HuH-7.5 (cell line): ENCODE results near the gene TNRC6A.
"Not testable (repeated sequence)": the region's sequence is repeated elsewhere in the genome, so short reads cannot be mapped to it uniquely, and the experiment has no call there.

Experiments
- DNase-seq: peaks from one replicate; pipeline ENCODE4 v3.0.0; 2011; ENCODE audit warnings: low spot score

The TNRC6A gene

DNA sequence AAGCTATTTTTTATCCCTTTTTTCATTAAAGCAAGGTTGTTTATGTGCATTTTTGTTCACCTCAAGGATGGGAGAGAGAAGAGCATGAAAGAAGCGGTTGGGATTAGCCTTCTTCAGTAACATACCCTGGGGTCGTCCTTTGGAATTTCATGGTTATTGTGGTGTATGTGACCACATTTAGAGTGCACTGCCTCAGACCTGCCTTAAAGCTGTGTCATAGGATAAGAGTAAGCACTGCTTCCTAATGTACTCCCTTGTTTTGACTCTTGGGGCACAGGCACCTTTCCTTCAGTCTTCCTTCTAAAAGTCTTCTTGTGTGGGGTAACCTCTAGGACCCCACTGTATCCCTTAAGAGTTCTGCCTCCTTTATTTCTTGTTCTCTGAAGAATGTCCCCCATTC, 28.9 kb downstream of the TNRC6A start:
- DNase-seq, result no peak

DNA sequence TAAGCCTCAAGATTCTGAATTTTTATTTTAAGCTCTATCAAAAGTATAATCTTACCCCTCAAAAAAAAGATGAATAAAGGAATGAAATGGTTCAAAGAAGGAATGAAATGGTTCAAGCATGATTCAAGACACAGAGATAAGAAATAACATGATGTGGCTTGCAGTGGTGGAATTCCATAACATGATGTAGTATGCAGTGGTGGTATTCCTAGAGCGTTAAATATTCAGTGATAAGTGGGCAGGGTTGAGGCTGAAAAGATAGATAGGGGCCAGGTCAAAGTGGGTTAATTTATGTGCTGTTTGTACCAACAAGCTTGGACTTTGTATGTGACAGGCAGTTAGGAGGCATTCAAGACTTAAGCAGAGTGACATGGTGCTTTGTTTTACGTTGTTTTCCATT, 29.6 kb downstream of the TNRC6A start:
- DNase-seq, result no peak

DNA sequence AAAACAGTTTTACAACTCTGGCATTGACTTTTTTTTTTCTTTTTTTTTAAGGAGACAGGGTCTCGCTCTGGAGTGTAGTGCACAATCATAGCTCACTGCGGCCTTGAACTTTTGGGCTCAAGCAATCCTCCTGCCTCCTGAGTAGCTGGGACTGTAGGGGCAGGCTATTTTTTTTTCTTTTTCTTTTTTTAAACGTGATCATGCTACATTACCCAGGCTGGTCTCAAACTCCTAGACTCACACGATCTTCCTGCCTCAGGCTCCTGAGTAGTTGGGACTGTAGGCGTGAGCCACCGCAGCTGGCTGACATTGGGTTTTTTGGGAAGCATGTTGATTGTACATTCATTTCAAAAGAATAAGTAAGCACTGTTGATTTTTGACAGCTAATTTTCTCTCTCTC, 32.1 kb downstream of the TNRC6A start:
- DNase-seq, result no peak

DNA sequence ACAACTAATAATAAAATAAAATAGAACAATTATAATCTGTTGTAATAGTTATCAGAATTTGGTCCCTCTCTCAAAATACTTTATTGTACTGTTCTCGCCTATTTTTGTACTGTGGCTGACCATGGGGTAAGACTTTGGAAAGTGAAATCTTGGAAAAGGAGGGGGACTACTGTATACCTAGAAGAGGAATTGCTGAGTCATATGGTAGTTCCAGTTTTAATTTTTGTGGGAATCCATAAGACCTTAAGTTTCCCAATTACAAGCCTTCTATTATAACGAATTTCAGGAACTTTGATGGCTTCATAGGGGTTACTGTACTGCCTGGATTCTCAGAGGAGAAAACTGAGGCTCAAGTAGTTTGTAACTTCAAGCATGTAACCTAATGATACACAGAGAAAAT, 35.5 kb downstream of the TNRC6A start:
- no peak for DNase-seq

DNA sequence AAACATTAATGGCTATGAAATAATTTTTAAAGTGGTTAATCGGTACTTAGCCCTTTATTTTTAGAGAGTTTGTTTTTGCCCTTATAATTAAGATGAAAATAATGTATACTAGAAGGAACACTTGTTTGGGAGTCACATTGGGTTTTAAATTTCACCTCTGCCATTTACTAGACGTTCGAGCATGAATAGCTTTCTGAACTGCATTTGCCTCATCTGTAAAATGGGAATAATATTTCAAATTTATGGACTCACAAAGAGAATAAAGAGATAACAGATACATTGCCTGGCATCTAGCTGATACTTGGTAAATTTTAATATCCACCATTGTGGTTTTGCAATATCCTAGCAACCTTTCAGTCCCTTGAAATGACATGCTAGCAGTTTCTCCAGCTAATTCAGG, 36.6 kb downstream of the TNRC6A start:
- DNase-seq, result no peak

DNA sequence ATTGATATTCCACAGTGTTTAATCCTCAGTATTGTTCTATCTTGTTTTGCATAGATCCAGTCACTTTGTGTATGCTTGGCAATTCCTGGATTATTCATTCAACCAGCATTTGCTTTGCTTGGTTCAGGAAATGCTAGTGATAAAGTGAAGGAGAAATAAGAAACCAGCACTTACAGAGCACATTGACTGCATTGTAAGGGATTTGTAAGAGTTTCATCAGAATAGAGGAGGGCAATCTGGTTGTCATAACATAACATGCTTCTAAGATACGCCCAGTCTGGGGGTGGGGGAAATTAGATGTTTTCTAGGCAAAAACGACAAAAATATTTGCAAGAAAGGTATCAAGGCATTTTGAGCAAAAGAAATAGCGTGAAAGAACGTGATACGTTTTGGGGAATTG, 40.4 kb downstream of the TNRC6A start:
- no peak for DNase-seq

DNA sequence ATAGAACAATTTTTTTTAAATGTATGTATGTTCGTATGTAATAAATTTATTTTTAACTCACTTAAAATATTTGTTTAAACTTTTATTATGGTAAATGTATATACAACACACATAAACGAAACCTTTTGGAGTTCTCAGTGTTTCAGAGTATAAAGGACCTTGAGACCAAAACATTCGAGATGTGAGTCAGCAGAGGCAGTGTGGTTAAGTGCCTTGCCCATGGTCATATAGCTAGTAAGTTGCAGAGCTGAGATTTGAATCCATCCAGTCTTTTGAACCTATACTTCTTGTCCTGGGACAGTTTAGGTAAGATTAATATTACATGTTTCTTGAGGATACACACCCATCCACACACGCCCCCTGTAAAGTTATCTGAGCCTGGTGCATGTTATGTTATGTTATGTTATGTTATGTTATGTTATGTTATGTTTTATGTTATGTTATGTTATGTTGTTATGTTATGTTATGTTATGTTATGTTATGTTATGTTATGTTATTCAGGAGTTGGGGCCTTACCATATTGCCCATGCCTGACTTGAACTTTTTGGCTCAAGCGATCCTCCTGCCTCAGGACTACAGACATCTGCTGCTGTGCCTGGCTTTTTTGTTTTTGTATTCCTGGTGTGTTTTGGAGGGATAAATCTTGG, 41.8 kb downstream of the TNRC6A start:
- DNase-seq, result no peak

DNA sequence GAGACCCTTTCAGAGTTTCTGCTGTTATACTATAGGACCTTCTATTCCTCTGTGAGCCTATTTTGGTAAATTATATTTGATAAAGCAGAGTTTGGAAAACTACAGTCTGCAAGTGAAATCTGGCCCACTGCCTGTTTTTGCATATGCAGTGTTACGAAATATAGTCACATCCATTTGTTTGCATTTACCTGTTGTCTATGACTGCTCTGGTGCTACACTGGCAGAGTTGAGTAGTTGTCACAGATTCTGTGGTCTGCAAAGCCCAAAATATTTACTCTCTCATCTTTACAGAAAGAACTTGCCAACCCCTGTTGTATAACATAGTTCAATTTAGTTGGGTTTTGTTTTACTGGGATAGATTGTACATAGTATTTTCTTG, 42.3 kb downstream of the TNRC6A start:
- DNase-seq, result no peak

DNA sequence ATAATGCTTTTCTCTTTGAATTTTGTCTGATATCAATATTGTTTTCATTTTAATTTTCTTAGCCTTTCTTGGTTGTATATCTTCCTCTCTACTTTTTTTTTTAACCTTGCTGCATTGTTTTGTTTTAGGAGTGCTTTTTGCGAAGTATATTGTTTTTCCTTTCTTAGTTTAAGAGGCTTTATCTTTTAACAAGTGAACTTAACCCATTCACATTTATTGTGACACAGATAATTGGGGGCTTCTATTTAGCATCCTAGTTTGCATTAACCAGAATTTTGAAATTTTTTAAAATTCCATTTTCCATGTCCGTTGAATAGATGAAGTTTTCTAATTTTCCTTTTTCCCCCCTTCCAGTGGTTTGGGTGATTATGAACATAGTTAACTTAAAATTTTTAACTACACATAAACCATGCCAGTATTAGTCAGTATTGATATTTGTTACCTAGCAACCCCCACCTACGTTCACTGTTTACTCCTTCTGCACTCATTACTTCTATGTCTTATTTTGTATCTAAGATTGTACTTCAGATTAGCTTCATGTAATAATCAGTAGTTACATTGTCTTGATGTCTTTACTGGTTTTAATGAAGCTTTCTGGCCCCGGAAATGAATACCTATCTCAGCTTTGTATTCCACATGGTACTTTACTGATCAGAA, 44.4 kb downstream of the TNRC6A start:
- no peak for DNase-seq

DNA sequence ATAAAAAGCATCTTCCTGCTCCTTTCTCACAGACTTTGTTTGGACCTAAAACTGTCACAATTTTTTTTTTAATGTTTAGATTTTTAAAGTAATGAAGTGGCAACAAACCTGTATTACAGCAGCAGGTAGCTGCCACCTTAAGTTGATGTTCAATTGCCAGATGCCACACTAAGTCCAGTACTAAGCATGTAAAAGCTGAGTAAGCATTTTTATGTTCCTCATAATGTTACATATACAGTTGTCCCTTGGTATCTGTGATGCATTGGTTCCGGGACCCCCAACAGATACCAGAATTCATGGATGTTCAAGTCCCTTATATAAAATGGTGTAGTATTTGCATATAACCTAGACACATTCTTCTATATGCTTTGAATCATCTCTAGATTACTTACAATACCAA, 45.1 kb downstream of the TNRC6A start:
- DNase-seq, result no peak

DNA sequence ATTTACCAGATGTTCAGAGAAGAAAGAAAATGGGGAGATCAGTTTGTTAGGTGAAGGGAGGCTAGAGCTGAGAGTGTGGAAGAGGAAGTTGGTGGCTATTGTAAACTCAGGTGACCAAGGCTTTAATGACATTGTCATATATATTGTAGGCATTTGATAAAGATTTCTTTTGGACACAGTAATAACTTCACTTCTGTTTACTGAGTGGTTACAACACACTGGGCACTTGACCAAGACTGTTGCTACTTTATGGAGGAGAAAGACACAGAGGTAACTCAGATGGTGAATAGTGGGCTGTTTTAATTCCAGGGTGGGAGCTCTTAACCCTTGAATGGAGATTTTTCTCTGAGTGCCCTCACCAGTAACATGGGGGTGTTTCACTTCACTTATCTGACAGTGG, 46.0 kb downstream of the TNRC6A start:
- no peak for DNase-seq

DNA sequence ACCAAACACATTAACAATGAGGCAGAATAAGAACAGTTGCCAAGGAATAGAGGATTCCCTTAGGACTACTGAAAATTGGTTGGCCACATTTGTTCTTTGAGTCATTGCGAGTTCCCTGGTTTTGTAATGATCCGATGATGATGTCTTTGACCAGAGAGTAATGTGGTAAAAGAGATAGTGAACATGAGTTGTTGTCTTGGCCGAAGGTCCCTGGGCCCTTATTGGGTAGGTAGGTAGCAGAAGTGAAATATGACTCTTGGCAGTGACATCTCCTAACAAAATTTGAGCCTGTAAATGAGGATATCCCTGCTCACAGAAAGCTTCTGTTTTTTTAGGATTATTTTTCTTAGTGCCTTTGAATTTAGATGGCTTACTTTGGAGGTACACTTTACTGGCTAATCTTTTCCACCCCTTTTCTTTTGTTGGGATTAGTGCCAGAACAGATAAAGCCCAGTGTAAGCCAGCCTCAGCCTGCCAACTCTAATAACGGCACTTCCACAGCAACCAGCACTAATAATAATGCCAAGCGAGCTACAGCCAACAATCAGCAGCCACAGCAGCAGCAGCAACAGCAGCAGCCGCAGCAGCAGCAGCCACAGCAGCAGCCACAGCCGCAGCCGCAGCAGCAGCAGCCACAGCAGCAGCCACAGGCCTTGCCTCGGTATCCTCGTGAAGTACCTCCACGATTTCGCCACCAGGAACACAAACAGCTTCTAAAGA, 47.2 kb downstream of the TNRC6A start:
- no peak for DNase-seq

DNA sequence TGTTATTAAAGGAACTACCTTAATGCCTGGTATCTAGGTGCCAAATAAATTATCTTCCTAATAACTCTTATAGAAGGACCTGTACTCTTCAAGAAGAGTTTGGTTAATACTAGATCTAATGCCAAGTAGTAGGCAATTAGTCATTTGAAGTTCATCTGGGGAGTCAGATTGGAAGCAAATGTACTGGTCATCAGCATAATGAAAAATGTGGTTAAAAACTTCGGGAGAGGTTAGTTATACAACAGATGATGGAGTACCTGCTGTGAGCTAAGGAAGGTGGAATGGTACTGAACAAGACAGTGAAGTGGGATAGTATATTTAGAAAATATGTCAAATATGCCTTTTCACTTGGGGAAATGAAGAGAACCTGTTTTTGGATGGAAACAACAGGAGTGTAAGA, 49.2 kb downstream of the TNRC6A start:
- no peak for DNase-seq

DNA sequence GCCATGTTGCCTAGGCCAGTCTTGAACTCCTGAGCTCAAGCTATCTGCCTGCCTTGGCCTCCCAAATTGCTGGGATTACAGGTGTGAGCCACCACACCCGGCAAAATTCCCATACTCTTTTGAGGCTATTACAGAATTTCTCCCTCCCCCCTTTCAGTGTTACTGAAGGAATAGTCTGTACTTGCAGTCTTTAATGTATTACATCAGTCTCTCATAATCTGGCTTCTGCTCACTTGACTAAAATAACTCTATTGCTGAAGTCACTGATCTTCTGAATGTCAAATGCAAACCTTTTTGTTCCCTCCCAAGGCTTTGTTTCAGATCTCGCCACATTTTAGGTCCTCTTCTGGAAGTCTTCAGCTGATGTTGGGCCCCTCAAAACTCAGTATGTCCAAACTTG, 51.8 kb downstream of the TNRC6A start:
- no peak for DNase-seq

DNA sequence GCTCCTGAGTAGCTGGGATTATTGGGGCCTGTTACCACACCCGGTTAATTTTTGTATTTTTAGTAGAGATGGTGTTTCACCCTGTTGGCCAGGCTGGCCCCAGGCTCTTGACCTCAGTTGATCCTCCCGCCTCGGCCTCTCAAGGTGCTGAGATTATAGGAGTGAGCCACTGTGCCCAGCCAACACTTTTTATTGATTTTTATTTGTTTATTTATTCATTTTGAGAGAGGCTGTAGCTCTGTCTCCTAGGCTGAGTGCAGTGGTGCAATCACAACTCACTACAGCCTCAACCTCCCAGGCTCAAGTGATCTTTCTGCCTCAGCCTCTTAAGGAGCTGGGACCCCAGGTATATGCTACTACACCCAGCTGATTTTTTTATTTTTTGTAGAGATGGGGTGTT, 54.7 kb downstream of the TNRC6A start:
- no peak for DNase-seq

DNA sequence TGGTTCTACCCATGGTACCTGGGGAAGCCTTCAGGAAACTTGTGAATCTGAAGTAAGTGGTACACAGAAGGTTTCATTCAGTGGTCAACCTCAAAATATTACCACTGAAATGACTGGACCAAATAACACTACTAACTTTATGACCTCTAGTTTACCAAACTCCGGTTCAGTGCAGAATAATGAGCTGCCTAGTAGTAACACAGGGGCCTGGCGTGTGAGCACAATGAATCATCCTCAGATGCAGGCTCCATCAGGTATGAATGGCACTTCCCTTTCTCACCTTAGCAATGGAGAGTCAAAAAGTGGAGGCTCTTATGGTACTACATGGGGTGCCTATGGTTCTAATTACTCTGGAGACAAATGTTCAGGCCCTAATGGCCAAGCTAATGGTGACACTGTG, 60.4 kb downstream of the TNRC6A start:
- no peak for DNase-seq

DNA sequence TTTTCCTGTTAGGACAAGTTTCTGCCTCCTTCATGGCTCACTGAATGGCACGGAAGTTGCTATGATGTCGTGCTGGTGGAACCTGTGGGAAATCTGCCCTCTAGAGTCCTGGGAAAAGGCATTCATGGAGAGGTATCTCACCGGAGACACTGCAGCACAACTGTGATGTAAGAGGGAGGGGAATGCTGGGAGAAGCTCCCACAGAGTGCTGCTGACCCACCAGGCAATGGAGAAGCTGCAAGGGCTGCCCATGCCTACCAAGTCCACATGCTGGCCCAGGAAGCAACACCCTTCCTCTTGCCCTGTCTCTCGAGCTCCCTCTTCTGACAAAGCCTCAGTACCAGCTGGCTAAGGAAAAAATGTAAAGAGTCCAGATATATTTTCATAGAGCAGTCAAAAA, 71.1 kb downstream of the TNRC6A start:
- DNase-seq, result no peak

DNA sequence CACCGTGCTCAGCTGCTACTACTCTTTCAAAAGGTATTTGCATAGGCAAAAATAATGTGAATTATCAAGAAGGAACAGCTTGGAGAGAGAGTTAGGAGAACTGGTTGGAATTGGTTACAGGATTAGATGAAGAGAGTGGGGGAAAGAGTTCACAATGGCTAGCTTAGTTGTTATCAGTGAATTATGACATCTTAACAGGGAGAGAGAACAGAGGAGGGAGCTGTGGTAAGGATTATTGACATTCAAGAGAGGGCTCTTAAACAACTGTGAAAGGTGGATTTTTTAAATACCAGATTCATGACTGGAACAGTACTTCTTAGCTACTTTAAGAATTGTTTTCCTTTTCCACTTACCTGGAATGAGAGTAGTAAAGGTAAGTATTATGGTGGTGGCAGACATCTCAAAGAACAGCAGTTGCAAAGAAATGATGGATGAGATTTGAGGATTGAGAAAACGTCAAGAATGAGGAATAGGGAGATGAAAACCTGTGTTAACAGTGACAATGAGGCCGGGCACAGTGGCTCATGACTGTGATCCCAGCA, 72.4 kb downstream of the TNRC6A start:
- DNase-seq, result no peak

DNA sequence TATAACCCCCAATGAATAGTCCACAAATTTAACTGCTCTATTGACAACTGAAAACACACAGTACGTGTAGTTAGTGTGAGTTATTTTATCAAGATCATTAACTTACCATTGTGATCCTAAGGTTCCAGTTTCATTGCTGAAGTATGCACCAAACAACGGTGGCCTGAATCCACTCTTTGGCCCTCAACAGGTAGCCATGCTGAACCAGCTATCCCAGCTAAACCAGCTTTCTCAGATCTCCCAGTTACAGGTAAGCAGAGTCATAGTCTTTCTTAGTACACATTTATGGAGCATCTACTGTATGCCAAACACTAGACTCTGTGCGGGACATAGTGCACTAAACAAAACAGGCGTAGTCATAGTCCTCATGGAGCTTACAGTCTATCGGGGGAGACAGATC, 76.0 kb downstream of the TNRC6A start:
- DNase-seq, result no peak

DNA sequence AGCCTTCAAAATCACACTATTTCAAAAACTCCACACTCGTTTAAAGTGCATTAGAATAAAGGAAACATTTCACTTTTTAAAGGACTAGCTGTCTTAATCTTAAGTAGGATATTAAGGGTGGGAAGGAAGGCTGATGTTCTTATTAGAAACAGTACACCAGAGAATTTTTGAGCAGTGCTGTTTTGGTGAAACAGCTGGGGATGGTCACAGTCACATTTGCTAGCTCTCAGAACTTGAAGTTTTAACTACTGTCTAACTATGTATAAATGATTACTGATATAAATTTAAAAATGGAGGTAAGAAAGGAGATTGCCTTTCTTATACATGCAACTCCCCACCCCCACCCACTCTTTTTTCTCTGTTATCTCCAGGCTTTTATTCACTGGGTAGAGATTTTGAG, 77.8 kb downstream of the TNRC6A start:
- no peak for DNase-seq

DNA sequence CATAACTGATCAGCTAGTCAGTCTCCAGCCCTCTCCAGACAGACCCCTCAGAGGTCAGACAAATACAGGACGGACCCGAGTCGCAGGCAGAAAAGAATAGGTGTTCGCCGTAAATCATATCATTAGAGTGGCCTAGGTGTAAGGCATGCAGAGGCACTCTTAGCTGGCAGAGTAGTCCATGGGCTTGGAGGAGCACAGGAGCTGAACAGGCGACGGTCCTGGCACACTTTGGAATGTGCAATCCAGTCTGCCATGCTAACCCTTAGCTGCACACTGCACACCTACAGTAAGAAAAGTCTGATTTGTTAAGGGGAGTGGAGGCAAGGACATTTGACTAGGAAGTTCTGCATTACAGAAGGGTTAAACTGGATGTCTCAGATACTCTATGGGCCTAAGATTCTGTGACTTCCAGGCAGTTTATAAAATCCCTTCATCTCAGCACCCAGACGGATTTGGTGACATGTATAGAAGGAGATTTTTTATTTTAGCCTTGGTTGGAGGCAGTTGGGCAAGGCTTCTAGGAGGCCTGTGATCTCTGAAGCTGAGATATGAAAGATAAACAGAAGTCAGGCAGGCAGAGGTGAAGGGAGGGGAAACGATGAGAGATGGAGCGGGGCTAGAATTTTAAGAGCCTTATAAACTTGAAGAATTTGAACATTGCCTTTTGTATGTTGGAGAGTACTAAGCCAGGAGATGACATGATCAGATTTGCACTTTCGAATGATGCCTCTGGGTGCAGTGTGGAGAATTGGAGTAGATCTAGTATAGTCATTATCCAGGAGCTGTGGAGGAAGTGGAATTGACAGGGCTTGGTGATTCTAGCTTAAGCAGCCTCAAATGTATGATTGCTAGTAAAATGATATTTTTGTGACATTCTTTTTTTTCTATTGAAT, 81.7 kb downstream of the TNRC6A start:
- no peak for DNase-seq

DNA sequence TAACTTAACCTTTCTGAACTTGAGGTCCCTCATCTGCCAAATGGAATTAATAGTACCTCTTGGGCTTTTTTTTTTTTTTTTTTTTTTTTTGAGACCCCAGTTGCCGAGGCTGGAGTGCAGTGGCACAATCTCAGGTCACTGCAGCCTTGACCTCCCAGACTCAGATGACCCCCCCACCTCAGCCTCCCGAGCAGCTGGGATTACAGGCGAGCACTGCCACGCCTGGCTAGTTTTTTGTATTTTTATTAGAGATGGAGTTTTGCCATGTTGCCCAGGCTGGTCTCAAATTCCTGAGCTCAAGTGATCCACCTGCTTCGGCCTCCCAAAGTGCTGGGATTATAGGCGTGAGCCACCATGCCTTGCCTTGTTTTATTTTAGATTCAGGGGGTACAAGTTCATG, 83.4 kb downstream of the TNRC6A start:
- DNase-seq, result not testable (repeated sequence)
